ENCODE data around the gene KIF2C.

DNA sequence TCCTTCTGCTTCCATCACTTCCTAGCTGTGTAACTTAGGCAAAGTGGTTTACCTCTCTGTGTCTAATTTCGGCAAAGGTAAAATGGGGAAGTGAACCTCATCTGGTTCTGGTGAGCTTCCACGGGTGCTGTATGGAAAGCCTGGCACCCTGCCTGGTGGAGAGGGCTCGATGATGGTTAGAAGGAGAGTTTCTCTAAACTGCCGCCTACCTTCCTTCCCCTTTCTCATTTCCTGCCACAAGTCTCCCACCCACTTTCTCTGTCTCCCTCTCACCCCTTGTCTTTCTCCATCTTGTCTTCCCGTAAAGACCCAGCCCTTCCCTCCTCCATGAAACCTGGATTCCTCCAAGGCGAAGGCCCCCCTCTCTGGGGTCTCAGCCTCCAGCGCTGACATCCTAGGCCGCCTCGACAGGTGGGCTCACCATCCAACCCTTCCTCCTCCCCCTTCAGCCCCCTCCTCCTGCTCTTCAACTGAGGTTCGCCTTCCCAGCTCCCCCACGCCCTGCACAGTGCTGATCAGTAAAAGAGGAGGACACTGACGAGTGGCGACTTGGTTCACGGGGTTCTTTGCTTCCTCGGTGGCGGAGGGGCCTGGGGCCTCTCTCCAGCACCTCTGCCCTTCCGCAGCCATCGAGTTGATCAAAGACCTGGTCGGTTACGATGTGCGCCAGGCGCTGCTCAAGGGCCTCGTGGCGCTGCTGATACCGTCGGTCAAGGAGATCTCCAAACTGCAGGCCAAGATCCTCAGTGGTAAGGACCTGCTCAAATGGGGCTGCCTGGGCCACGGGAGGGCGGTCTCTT, 15.9 kb upstream of the KIF2C start:
- TF ChIP-seq, protein P1, sequence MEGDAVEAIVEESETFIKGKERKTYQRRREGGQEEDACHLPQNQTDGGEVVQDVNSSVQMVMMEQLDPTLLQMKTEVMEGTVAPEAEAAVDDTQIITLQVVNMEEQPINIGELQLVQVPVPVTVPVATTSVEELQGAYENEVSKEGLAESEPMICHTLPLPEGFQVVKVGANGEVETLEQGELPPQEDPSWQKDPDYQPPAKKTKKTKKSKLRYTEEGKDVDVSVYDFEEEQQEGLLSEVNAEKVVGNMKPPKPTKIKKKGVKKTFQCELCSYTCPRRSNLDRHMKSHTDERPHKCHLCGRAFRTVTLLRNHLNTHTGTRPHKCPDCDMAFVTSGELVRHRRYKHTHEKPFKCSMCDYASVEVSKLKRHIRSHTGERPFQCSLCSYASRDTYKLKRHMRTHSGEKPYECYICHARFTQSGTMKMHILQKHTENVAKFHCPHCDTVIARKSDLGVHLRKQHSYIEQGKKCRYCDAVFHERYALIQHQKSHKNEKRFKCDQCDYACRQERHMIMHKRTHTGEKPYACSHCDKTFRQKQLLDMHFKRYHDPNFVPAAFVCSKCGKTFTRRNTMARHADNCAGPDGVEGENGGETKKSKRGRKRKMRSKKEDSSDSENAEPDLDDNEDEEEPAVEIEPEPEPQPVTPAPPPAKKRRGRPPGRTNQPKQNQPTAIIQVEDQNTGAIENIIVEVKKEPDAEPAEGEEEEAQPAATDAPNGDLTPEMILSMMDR (IDR thresholded peaks at IDR 0.05) = no peak
- TF ChIP-seq POLR2A (IDR thresholded peaks at IDR 0.05) = no peak
